Measurements from ENCODE around the gene TGFB2. TPM values are rescaled to one million over a fixed set of nuclear protein-coding genes. Genes with fewer than 3 reads are reported as not detected.

Gene TGFB2
- total and polyA plus RNA-seq, 2 experiments from 2014 or later: 0.31 to 1.4 TPM

DNA sequence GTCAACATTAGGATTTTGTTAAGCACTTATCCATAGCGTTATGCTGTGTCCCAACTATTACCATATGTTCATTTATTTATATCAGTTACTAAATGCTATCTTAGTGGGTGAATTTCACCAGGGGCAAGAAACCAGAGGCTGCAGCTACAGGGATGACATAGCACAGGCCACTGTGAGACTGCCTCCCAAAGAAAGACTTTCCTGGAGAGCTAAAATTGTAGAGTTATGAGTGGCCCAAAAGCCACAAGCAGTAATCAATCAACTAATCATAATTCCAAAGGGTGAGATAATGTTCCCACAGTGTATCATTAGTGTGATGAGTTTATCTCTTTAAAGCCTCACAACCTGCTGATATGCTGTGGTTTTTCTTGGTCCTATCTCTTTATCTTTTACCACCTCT is 3.8 kb upstream of the TGFB2 start (continued):
- TF ChIP-seq NANOG (IDR thresholded peaks at IDR 0.05; ENCODE audit: borderline replicate concordance): no peak
- TF ChIP-seq CREB1 (CRISPR knock-in tag; IDR thresholded peaks at IDR 0.05; ENCODE audit: low read depth): no peak
- TF ChIP-seq, protein P1, sequence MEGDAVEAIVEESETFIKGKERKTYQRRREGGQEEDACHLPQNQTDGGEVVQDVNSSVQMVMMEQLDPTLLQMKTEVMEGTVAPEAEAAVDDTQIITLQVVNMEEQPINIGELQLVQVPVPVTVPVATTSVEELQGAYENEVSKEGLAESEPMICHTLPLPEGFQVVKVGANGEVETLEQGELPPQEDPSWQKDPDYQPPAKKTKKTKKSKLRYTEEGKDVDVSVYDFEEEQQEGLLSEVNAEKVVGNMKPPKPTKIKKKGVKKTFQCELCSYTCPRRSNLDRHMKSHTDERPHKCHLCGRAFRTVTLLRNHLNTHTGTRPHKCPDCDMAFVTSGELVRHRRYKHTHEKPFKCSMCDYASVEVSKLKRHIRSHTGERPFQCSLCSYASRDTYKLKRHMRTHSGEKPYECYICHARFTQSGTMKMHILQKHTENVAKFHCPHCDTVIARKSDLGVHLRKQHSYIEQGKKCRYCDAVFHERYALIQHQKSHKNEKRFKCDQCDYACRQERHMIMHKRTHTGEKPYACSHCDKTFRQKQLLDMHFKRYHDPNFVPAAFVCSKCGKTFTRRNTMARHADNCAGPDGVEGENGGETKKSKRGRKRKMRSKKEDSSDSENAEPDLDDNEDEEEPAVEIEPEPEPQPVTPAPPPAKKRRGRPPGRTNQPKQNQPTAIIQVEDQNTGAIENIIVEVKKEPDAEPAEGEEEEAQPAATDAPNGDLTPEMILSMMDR (conservative IDR thresholded peaks at IDR 0.05; ENCODE audit: low read depth in 2 of 2): no peak
- no peak for TF ChIP-seq POLR2AphosphoS5 (IDR thresholded peaks at IDR 0.05; ENCODE audit: low read depth)
- TF ChIP-seq, protein P2, sequence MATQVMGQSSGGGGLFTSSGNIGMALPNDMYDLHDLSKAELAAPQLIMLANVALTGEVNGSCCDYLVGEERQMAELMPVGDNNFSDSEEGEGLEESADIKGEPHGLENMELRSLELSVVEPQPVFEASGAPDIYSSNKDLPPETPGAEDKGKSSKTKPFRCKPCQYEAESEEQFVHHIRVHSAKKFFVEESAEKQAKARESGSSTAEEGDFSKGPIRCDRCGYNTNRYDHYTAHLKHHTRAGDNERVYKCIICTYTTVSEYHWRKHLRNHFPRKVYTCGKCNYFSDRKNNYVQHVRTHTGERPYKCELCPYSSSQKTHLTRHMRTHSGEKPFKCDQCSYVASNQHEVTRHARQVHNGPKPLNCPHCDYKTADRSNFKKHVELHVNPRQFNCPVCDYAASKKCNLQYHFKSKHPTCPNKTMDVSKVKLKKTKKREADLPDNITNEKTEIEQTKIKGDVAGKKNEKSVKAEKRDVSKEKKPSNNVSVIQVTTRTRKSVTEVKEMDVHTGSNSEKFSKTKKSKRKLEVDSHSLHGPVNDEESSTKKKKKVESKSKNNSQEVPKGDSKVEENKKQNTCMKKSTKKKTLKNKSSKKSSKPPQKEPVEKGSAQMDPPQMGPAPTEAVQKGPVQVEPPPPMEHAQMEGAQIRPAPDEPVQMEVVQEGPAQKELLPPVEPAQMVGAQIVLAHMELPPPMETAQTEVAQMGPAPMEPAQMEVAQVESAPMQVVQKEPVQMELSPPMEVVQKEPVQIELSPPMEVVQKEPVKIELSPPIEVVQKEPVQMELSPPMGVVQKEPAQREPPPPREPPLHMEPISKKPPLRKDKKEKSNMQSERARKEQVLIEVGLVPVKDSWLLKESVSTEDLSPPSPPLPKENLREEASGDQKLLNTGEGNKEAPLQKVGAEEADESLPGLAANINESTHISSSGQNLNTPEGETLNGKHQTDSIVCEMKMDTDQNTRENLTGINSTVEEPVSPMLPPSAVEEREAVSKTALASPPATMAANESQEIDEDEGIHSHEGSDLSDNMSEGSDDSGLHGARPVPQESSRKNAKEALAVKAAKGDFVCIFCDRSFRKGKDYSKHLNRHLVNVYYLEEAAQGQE (IDR thresholded peaks at IDR 0.05; ENCODE audit: unreplicated experiment): no peak
- no peak for TF ChIP-seq ZNF114 (CRISPR knock-in tag; IDR thresholded peaks at IDR 0.05)
- no peak for TF ChIP-seq JUNB (IDR thresholded peaks at IDR 0.05; ENCODE audit: unreplicated experiment)

DNA sequence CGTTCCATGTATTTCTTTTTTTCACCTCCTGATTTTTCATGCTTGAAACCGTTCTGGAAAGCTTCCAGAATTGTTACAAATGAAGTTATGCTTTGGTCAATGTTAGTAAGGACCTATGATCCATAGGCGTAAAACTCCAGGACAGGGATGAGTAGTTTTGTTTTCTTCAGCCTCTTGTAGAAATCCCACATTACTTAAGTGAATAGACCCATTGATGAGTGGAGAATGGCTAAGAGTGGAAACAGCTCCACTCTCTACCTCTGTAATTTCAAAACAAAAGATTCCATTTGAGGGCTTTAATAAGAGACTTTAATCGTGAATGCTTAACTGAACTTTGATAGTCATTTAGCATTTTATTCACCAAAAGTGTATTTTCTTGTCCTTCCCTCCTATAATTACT is 3.0 kb upstream of the TGFB2 start:
- Mint-ChIP-seq H3K36me3 (ENCODE audit: low read depth) (peaks cover 3% of the 10 kb centered on the region; the same call in 1 of the 3 replicates), H3K27ac (no peak overlapping the region), H3K4me1 (peaks cover 18% of the 10 kb centered on the region), H3K27me3 (ENCODE audit: insufficient read depth, low read depth, poor library complexity) (no peaks in the 10 kb centered on the region), H3K4me3 (no peak overlapping the region), H3K9me3 (no peaks in the 10 kb centered on the region)
- H3K4me3 ChIP-seq: no peak overlapping the region
- H2AFZ ChIP-seq: no peak overlapping the region
- no peaks in the 10 kb centered on the region for H3K9me2 ChIP-seq (ENCODE audit: insufficient read depth)
- DNase-seq (ENCODE audit: low spot score) (no peak), ATAC-seq (no peak)
- no peaks in the 10 kb centered on the region for H3K36me3 ChIP-seq (ENCODE audit: insufficient read depth)
- peaks cover 5% of the 10 kb centered on the region for H3K4me1 ChIP-seq (ENCODE audit: insufficient read depth)
- no peaks in the 10 kb centered on the region for H4K20me1 ChIP-seq (replicated peaks; ENCODE audit: insufficient read depth)
- peaks cover 33% of the 10 kb centered on the region for H3K27me3 ChIP-seq (ENCODE audit: insufficient read depth)
- no peaks in the 10 kb centered on the region for H3K79me2 ChIP-seq (replicated peaks; ENCODE audit: insufficient read depth)
- no peak overlapping the region for H3K4me2 ChIP-seq
- H3F3A ChIP-seq (replicated peaks; ENCODE audit: low read depth): peaks cover 4% of the 10 kb centered on the region; the same call in 1 of the 2 replicates
- H3K27ac ChIP-seq (ENCODE audit: low read depth): no peak overlapping the region
- no peak for TF ChIP-seq STAT1 (IDR thresholded peaks at IDR 0.05; ENCODE audit: unreplicated experiment)
- no peak for TF ChIP-seq CREB1 (CRISPR knock-in tag; IDR thresholded peaks at IDR 0.05; ENCODE audit: low read depth)
- TF ChIP-seq EZH2phosphoT487 (IDR thresholded peaks at IDR 0.05; ENCODE audit: unreplicated experiment): no peak
- no peak for TF ChIP-seq EZH2 (IDR thresholded peaks at IDR 0.05; ENCODE audit: low read depth, unreplicated experiment)
- TF ChIP-seq, protein P3, sequence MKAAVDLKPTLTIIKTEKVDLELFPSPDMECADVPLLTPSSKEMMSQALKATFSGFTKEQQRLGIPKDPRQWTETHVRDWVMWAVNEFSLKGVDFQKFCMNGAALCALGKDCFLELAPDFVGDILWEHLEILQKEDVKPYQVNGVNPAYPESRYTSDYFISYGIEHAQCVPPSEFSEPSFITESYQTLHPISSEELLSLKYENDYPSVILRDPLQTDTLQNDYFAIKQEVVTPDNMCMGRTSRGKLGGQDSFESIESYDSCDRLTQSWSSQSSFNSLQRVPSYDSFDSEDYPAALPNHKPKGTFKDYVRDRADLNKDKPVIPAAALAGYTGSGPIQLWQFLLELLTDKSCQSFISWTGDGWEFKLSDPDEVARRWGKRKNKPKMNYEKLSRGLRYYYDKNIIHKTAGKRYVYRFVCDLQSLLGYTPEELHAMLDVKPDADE (IDR thresholded peaks at IDR 0.05): no peak
- TF ChIP-seq, protein P1 (conservative IDR thresholded peaks at IDR 0.05; ENCODE audit: low read depth in 2 of 2): no peak
- TF ChIP-seq NANOG (IDR thresholded peaks at IDR 0.05; ENCODE audit: borderline replicate concordance): no peak
- TF ChIP-seq POLR2AphosphoS5 (IDR thresholded peaks at IDR 0.05; ENCODE audit: low read depth): no peak
- TF ChIP-seq ZNF114 (CRISPR knock-in tag; IDR thresholded peaks at IDR 0.05): no peak

All from GM23338 (cell line).